ENCODE results near the gene PPP1R9B.

PPP1R9B gene

DNA sequence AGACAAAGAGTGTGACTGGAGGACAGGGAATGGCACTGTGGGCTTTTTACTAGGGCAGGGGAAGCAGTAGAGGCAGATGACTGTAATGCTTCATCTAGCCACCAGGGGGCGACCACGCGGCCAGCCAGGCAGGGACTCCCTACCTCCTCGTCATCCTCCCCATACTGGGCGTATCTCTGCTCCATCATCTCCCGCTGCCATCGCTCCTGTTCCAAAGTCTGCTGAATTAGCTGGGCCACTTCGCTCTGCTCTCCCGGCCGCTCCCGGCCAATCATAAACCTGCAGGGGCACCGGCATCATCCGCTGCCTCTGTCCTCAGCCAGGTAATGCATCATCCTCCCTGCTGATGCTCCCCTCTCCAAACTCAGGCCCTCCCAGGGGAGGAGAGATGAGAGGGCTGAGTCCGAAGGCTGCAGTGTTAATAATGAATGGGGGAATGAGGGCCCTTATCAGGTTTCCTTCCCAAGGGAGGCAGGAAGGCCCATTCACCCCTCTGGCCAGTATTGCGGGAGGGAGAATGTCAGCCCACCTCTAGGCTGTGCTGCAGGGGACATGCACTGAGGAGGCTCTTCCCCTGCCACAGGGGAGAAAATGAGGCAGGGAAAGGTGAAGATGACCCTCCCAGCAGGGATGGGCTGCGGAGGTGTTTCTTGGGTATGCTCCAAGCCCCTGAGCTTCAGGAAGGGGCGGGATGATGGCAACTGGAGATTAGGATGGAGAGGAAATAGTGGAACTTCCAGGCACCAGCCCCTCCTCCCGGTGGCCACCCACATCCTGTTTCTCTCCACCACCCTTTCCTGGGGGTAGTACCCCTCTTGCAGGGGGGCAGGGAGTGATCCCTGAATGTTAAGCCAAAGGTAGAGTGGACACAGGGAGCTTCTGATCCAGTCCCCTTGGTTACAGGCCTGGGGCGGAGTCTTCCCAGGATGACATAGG is 10.3 kb downstream of the PPP1R9B start:
- Mint-ChIP-seq H3K36me3 (peaks cover 85 to 98% of the 10 kb centered on the region in 2 donors), H3K27me3 (no peaks in the 10 kb centered on the region), H3K9me3 (no peaks in the 10 kb centered on the region), H3K4me3 (peak overlapping the region; percentile 12 to 50), H3K27ac (peak overlapping the region; percentile 76), H3K4me1 (peaks cover 67 to 88% of the 10 kb centered on the region in 2 donors)
- peak; percentile 62 for DNase-seq
- ATAC-seq (replicated peaks) = peak; percentile 87

DNA sequence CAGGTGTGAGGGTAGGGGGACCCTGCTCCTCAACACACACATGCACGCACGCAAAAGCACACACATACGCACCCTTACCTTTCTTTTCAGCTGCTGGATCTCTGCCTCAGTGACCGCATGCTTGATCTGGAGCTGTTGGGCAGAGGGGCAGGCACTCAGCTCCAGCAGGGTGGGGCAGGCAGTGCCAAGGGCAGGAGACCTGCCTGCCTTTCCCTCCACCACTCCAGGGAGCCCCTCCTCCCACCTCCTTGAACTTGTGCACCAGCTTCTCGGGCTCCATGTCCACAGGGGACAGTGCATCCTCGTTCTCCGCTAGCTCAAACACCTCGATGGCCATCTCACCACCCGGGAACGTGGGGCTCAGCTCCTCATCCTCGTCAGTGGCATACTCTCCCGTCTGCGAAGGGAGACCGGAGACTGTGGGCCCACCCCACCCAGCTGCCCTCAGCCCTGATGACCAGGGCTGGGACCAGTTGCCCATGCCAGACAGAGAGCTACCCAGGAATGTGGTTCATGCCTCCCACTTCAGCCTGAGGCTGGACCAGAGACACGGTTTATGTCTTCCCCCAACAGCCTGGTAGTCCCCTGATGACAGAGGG is 11.2 kb downstream of the PPP1R9B start:
- DNase-seq (no peak), ATAC-seq (replicated peaks) (no peak)
- peaks cover 58 to 79% of the 10 kb centered on the region in 2 donors for H3K4me1 Mint-ChIP-seq
- H3K27ac Mint-ChIP-seq = peak overlapping the region; percentile 76
- H3K9me3 Mint-ChIP-seq = no peaks in the 10 kb centered on the region
- no peak overlapping the region for H3K4me3 Mint-ChIP-seq
- H3K27me3 Mint-ChIP-seq = no peaks in the 10 kb centered on the region
- peaks cover 77 to 89% of the 10 kb centered on the region in 2 donors for H3K36me3 Mint-ChIP-seq

DNA sequence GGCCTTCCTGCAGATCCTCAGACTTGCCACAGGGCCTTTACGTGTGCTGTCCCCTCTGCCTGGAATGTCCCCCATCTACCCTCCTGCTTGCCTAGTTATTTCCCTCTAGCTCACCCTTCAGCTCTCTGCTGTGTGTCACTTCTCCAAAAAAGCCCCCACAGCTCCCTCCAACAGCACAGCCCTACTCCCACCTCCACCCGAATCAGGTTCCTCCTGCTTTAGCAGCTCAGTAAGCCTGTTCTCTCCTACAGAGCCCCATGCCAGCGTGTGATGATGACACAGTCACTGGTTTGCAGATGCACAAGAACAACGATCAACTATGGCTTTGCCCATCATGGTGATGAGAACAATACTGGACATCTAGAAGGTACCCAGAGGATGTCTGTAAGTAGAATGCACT is 13.4 kb downstream of the PPP1R9B start:
- Mint-ChIP-seq H3K4me3 (no peak overlapping the region), H3K36me3 (peaks cover 69 to 85% of the 10 kb centered on the region in 2 donors), H3K4me1 (peaks cover 49 to 75% of the 10 kb centered on the region in 2 donors), H3K27ac (peak overlapping the region; percentile 76), H3K9me3 (no peaks in the 10 kb centered on the region), H3K27me3 (no peaks in the 10 kb centered on the region)
- no peak for ATAC-seq (replicated peaks)
- no peak for DNase-seq

DNA sequence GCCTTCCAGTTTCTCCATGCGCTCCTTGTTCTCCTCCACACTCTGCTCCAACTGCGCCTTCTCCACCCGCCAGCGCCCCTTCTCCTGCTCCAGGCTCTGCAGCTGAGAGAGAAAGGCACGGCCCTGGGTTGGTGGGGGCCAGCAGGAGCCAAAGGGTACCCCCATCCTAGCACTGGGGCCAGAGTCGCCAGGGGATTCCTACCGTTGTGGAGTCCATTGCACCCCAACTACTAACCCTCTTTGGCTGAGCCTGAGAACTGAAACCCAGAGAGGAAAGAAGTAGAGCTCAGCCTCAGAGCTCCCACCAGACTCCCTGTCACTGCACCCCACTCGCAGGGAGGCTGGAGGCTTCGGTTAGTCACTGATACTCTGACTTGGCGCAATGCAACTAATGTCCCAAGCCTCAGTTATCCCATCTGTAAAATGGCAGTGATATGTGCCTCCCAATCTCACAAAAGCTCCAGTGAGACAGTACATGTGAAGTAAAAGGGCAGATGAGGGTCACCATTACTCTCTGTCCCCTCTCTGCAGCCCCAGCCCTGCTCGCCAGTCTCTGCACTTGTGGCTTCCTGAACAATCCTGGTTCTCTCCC is 14.3 kb downstream of the PPP1R9B start:
- Mint-ChIP-seq H3K4me1 (peaks cover 49 to 75% of the 10 kb centered on the region in 2 donors), H3K27me3 (no peaks in the 10 kb centered on the region), H3K27ac (peak overlapping the region; percentile 76), H3K9me3 (no peaks in the 10 kb centered on the region), H3K4me3 (no peak overlapping the region), H3K36me3 (peaks cover 61 to 85% of the 10 kb centered on the region in 2 donors)
- DNase-seq = no peak
- ATAC-seq (replicated peaks) = no peak

DNA sequence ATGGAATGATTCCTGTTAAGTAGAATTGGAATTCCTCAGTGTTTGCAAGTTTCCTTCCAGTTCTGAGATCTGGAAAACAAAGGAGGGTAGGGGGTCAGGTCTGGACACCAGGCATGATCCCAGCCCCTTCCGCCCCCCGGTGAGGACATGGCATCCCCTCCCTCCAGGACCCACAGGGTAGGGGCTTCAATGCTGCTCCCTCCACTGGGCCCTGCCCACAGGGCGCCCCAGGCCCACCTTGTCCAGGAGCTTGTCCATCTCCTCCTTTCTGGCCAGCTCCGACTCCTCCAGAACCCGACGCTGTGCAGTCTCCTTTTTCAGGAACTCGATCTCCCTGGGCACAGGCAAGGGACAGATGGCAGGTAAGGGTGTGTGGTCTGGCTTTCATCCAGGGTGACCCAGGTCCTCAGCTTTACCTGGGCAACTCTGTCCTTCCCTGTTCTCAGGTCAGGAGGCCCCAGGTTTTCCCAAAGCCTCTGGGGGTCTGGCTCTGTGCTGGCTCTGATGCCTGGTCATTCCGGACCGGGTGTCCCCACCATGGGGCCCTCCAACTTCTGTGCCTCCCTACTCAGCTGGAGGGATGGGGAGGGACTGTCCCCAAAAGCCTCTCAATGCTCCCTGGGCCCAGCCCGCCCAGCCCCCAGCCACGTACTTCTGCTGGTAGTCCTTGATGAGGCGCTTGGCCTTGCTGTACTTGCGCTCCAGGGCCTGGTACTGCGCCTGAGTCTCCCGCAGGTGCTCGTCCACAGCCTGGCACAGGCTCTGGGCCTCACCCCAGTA is 15.0 kb downstream of the PPP1R9B start:
- H3K36me3 Mint-ChIP-seq = peaks cover 57 to 85% of the 10 kb centered on the region in 2 donors
- DNase-seq (no peak), ATAC-seq (replicated peaks) (no peak)
- no peaks in the 10 kb centered on the region for H3K27me3 Mint-ChIP-seq
- no peak overlapping the region for H3K4me3 Mint-ChIP-seq
- peaks cover 51 to 75% of the 10 kb centered on the region in 2 donors for H3K4me1 Mint-ChIP-seq
- no peaks in the 10 kb centered on the region for H3K9me3 Mint-ChIP-seq
- H3K27ac Mint-ChIP-seq = peak overlapping the region; percentile 62

DNA sequence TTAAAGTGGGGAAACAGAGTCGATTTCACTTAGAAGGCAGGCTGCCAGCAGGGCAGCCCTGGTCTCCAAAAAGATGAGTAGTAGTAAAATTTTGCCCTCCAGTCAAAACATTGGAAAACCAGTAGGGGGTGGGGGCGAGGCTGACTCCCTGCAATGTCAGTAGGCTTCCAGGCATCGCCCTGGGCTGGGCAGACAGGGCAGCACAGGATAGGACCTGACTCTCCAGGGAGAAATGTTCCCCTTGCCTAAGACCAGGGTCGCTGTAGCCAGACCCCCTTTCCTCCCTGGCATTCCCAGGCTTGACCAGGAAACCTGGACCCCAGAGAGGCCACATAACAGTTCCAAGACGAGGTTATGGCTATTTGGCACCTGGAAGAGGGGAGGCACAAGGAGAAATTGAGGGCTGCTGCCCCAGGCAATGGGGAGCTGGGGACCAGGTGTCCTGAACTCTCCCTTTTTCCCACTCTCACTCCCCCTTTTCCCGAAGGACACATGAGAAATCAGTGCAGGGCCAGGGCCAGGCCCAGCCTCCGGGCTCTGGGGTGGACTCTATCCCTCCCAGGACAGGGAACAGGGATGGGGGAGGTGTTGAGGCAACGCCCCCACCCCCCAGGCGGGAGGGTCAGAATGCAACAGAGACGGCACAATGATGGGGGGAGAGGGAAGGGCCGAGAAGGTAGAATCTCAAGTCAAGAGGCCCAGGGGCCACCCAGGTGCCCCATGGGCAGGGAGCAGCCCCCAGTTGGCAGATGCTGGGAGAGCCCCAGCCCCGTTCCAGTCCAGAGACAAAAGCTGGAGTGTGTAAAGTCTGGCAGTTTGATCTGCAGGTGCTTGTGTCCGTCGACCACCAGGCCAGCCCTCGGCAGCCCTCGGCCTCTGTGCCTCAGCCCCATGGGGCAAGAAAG is 16.0 kb downstream of the PPP1R9B start:
- Mint-ChIP-seq H3K36me3 (peaks cover 47 to 75% of the 10 kb centered on the region in 2 donors), H3K4me1 (peaks cover 46 to 69% of the 10 kb centered on the region in 2 donors), H3K27ac (peak overlapping the region; percentile 56), H3K4me3 (no peak overlapping the region), H3K27me3 (no peaks in the 10 kb centered on the region), H3K9me3 (no peaks in the 10 kb centered on the region)
- no peak for ATAC-seq (replicated peaks)
- no peak for DNase-seq

DNA sequence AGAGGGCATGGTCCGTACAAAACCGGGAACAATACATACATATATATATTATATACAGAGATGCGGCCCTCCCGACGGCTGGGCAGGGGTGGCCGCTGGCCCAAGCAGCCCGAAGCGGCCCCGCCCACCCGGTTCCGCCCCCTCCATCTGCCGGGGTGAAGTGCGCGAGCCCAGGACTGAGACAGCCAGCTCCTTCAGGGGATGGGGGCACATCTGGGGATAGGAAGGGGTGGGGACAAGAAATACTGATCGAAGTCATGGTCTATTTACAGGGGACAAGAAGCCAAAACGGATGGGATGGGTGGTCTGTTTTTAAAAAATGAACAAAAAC is 16.7 kb downstream of the PPP1R9B start:
- H3K9me3 Mint-ChIP-seq = no peaks in the 10 kb centered on the region
- peak overlapping the region; percentile 56 for H3K27ac Mint-ChIP-seq
- ATAC-seq (replicated peaks) (no peak), DNase-seq (no peak)
- H3K27me3 Mint-ChIP-seq = peaks cover 2 to 4% of the 10 kb centered on the region in 2 donors
- H3K4me3 Mint-ChIP-seq = no peak overlapping the region
- peaks cover 42 to 68% of the 10 kb centered on the region in 2 donors for H3K36me3 Mint-ChIP-seq
- peaks cover 45 to 73% of the 10 kb centered on the region in 2 donors for H3K4me1 Mint-ChIP-seq

DNA sequence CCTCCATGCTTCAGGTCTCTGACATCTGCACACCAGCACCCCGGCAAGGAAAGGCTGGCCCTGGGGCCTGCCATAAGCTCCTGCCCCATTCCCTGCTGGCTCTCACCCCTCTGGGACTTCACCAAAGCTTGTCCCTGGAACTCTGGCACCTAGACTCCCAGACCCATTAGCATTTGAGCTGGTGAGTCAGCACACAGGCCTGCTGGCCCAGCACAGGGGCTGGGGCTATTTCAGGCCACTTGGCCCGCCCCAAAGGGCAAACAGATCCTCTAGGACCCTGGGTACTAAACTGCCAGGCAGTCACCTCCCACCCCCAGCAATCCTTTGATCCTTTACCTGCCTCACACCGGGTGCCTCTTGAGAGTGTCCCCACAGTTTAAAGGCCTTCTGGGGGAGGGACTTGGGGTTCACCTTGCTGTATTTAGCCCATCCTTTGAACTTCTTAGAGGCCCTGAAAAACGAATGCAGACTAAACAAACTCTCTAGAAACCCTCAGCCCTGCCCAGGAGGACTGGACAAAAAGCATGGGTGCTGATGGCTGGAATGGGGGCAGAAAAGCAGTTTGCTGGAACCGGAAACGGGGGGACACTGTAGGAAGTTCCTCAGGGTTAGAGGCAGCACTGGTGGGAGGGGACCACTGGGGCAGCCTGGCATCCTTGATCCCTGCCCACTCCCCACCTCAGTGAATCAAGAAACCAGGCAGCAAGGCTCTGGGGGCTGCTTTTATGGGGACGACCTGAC is 17.3 kb downstream of the PPP1R9B start:
- peaks cover 0 to 2% of the 10 kb centered on the region in 2 donors for H3K9me3 Mint-ChIP-seq
- peaks cover 39 to 63% of the 10 kb centered on the region in 2 donors for H3K36me3 Mint-ChIP-seq
- DNase-seq (no peak), ATAC-seq (replicated peaks) (no peak)
- H3K4me1 Mint-ChIP-seq = peaks cover 50 to 79% of the 10 kb centered on the region in 2 donors
- H3K27ac Mint-ChIP-seq = peak overlapping the region; percentile 53
- peaks cover 6 to 9% of the 10 kb centered on the region in 2 donors for H3K27me3 Mint-ChIP-seq
- H3K4me3 Mint-ChIP-seq = no peak overlapping the region

DNA sequence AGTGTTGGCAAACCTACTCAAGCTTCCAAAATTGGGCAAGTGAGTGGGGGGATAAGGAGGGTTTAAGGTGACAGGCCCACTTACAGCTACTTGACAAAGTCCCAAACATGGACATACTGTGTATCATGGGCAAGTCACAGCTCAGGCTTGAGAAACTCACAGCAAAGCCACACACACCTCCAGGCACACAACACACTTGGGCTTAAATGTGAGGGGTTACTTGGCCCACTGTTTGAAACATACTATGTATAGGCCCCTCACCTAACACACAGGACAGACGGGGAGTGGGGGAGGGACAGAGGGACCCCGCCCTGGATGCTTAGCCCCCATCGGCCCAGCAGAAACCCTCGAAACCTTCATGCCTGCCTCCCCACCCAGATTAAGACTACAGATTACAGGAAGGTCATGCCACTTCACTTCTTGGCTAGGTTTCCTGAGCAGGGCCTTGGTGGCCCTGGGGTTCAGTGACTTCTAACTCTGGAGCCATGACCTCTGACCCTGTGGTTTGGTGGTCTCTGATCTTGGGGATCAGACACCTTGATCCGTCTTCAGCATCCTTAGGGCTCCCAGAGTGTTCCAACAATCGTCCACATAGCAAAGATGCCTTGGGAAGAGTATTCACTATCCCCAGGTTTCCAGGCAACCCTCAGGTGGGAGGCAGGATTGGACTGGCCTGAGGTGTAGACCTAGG is 18.2 kb downstream of the PPP1R9B start:
- H3K36me3 Mint-ChIP-seq = peaks cover 31 to 53% of the 10 kb centered on the region in 2 donors
- peaks cover 50 to 78% of the 10 kb centered on the region in 2 donors for H3K4me1 Mint-ChIP-seq
- peak overlapping the region; percentile 53 for H3K27ac Mint-ChIP-seq
- H3K9me3 Mint-ChIP-seq = peaks cover 0 to 2% of the 10 kb centered on the region in 2 donors
- ATAC-seq (replicated peaks) (no peak), DNase-seq (no peak)
- H3K4me3 Mint-ChIP-seq = peak overlapping the region; percentile 21 to 60
- H3K27me3 Mint-ChIP-seq = peaks cover 6 to 15% of the 10 kb centered on the region in 2 donors

DNA sequence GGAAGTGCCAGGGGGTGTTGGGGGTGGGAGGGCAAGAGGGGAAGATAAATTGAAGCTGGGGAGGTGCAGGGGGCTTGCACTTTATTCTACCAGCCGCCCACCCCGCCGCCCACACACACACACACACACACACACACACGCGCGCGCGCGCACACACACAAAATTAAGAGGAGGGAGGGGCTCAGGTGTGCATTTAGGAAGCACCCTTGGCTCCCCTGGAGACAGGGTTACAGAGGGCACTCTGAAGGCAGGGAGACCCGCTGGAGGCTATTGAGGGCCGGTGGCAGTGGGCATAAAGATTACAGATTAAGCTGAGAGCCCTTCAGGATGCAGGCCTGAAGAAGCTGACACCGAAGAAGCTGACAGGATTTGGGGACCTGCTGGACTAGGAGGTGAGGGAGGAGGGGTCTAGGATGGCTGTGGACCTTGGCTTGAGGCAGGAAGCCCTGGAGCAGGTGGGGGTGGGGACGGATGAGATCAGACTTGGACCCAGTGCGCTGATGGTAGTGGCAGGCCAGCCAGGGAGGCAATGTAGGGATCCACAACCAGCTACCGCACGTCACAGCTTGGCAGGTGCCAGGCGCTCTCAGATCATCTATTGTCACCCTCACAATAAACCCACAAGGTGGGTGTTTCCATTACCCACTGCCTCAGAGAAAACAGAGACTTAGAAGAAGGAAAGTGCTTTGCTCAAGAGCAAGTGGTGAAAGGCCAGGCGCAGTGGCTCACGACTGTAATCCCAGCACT is 19.7 kb downstream of the PPP1R9B start:
- peaks cover 17 to 38% of the 10 kb centered on the region in 2 donors for H3K36me3 Mint-ChIP-seq
- peak overlapping the region; percentile 87 for H3K27ac Mint-ChIP-seq
- H3K4me1 Mint-ChIP-seq = peaks cover 43 to 64% of the 10 kb centered on the region in 2 donors
- peak overlapping the region; percentile 82 to 87 for H3K4me3 Mint-ChIP-seq
- peaks cover 6 to 15% of the 10 kb centered on the region in 2 donors for H3K27me3 Mint-ChIP-seq
- ATAC-seq (replicated peaks) (peak; percentile 17 to 18), DNase-seq (no peak)
- peaks cover 0 to 2% of the 10 kb centered on the region in 2 donors for H3K9me3 Mint-ChIP-seq

DNA sequence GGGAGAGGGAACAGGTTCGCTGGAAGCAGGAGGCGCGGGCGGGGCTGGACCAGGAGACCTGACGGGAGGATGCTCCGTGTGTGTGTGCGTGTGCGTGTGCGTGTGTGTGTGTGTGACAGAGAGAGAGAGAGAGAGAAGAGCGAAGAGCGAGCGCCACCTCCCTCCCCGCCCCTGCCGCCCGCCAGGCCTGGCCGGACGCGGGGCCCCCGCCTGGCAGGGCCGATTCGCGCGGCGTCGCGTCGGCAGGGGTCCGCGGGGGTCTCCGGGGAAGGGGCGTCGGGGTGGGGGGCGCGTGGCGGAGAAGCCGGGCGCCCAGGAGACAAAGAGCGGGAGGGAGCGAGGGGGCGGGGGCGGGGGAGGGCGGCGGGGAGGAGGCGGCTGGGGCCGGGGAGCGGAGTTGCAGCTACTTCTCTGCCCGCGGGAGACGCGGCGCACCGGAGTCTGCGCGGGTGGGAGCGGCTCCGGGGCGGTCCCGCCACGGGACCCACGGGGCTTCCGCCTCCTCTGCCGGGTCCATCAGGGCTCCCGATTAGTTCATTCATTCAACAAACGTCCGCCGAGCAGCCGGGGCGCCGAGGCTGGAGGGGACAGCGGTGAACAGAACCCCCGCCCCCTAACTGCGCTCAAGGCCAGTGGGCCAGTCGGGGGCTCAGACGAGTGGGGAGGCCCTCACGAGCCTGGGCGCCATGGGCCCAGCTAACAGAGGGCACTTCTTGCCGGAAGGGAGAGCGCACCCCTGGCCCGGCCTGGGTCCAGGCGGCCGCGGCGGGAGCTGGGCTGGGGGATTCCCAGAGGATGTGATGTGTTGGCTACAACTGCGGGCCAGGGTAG is 20.5 kb downstream of the PPP1R9B start, which contains the start of gene SAMD14:
SAMD14 (minus strand) TSS at position 433 of the 831 bp plus-strand sequence. CDS start 5,201 bp downstream, outside the sequence.
- peaks cover 6 to 15% of the 10 kb centered on the region in 2 donors for H3K27me3 Mint-ChIP-seq
- peak within 1 kb of the TSS; percentile 87 for H3K27ac Mint-ChIP-seq
- ATAC-seq (replicated peaks) = peak; percentile 61 to 66
- peaks cover 13 to 34% of the 10 kb centered on the region in 2 donors for H3K36me3 Mint-ChIP-seq
- H3K9me3 Mint-ChIP-seq = peaks cover 0 to 2% of the 10 kb centered on the region in 2 donors
- DNase-seq = peak; percentile 30
- peak within 1 kb of the TSS; percentile 83 to 87 for H3K4me3 Mint-ChIP-seq
- H3K4me1 Mint-ChIP-seq = peaks cover 43 to 59% of the 10 kb centered on the region in 2 donors

Measured in stimulated activated naive B cell treated with anti-CD40 and anti-IgM and Interleukin-4, amounts not matched to agents 10 μg/mL and 1 μg/mL and 100 μg/mL, for 72 hours (primary cell).